Coronary artery (tissue), 2 donors: ENCODE data around the gene ARRB1.

Experiments used
- DNase-seq: peaks from one replicate; pipeline ENCODE4 v3.0.0-alpha.2; 2017; ENCODE audit warnings: low spot score
- H3K27ac ChIP-seq, 2 donors: fragments of 200-600 bp; sonication (generic); one replicate each; pipeline ENCODE4 v1.5.1; 2016 to 2019
- H3K4me3 ChIP-seq: fragments of 200-600 bp; sonication (generic); 2 replicates; pipeline ENCODE4 v1.5.1; 2016; ENCODE audit warnings: mild to moderate bottlenecking, moderate library complexity
- TF ChIP-seq, protein P1 (sequence below): fragments of 200-600 bp; sonication (generic); IDR thresholded peaks from one replicate; pipeline ENCODE4 v1.5.1; 2019; ENCODE audit warnings: antibody characterized with exemption

Gene ARRB1

DNA sequence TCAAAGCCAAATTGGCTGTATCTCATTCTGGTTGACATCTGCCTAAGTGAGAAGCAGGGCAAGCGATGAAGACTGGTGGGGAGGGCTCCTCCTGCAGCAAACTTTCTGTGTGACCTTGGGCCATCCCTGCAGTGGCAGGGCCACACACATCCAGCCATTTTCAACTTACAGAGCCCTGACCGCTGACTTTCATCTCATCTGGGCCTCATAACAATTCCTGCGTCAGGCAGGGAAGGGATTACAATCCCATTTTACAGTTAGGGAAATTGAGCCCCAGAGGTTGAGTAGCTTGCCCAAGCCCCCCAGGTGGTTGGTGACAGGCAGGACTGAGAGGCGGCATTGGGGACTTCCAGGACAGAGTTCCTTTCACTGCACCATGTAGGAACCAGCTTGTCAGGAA, 89.0 kb downstream of the ARRB1 start:
- no peak overlapping the region for H3K27ac ChIP-seq
- TF ChIP-seq, protein P1, sequence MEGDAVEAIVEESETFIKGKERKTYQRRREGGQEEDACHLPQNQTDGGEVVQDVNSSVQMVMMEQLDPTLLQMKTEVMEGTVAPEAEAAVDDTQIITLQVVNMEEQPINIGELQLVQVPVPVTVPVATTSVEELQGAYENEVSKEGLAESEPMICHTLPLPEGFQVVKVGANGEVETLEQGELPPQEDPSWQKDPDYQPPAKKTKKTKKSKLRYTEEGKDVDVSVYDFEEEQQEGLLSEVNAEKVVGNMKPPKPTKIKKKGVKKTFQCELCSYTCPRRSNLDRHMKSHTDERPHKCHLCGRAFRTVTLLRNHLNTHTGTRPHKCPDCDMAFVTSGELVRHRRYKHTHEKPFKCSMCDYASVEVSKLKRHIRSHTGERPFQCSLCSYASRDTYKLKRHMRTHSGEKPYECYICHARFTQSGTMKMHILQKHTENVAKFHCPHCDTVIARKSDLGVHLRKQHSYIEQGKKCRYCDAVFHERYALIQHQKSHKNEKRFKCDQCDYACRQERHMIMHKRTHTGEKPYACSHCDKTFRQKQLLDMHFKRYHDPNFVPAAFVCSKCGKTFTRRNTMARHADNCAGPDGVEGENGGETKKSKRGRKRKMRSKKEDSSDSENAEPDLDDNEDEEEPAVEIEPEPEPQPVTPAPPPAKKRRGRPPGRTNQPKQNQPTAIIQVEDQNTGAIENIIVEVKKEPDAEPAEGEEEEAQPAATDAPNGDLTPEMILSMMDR: no peak
- DNase-seq: peak; percentile 65
- H3K4me3 ChIP-seq: no peak overlapping the region

DNA sequence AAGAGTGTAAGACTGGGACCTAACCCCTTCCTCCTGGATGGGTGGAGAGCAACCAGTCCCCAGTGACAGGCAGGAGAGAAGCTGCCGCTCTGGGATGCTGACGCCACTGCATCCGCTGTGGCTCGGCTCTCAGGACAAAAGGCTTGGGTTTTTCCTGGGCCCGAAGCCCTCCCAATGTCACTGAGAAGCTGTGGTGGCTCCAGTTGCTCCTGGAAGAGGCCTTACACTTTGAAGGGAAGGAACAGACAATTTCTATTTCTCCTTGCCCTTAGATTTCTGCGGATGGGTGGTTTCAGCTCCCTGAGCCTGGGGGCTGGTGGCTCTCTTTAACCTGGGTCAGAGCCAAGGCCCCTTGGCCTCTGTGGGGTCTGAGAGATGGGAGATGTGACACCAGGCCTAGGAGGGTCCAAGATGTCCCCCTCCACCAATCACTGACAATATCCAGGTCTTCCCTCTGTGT, 89.5 kb downstream of the ARRB1 start:
- Histone ChIP-seq H3K4me3 (no peak overlapping the region), H3K27ac (no peak overlapping the region)
- DNase-seq: peak; percentile 71
- TF ChIP-seq, protein P1: no peak

DNA sequence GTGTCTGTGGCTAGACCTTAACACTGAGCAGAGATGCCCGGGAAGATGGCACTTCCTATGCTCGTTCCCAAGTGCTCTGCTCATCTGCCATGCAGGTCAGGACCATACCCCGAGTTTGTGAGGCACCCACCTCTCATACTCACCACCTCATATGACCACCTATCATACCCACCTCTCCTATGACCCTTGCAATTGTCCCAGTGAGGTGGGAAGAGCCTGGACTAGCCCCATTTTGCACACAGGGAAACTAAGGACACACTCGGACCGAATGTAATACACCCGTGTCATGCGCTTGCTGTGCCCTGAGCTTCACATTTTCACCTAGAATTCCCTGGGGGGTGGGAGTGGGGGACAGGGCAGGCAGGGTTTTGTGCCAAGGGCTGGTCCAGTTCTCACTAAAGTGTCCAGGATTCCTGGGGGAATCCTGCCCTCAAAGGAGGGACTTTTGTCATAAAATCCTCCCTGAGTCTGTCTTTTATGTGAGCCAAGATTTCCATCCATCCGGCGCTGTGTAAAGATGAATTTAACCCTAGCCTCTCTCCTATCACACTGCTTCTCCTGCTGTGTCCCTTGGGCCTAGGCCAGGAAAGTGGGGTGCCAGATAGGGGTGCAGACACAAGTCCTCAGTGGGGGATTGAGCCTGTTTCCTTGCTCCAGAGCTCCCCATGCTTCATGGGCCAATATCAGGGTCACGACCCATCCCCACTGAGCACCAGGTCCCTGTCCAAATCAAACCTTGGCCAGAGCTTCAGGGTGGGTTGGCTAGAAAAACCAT, 90.9 kb downstream of the ARRB1 start:
- Histone ChIP-seq H3K27ac (no peak overlapping the region), H3K4me3 (no peak overlapping the region)
- DNase-seq: no peak
- TF ChIP-seq, protein P1: no peak

DNA sequence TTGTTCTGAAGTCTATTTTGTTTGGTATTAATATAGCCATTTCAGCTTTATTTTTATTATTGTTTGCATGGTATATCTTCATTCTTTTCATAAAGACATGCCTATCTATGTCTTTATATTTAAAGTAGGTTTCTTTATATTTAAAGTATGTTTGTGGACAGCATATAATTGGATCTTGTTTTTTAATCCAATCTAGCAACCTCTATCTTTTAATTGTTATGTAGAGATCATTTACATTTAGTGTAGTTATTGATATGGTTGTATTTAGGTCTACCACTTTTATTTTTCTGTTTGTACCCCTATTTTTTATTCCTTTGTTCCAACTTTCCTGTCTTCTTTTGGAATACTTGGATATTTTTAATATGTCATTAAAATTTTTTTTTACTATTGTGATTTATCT, 97.1 kb downstream of the ARRB1 start:
- TF ChIP-seq, protein P1: no peak
- no peak overlapping the region for H3K4me3 ChIP-seq
- H3K27ac ChIP-seq: no peak overlapping the region
- no peak for DNase-seq

DNA sequence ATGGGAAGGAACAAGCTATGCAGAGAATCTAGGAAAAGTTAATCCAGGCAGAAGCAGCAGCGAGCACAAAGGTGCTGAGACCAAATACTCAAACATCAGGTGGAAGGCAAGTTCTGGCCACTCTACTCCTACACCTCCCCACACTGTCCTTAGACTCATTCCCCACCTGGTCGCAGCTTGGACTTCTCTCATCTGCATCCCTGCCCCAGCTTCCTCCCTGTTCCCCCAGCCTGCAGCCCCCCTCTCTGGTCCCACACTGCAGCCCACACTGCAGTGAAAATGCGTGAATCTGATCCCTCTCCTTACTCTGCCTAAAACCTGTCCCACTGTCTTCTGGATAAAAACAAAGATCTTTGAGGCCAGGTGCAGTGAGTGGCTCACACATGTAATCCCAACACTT, 101.8 kb downstream of the ARRB1 start:
- H3K4me3 ChIP-seq: no peak overlapping the region
- DNase-seq: no peak
- TF ChIP-seq, protein P1: no peak
- H3K27ac ChIP-seq: no peak overlapping the region

GRCh38 chr11:75248924-75249256, 102.6 kb downstream of the ARRB1 start:
- DNase-seq: no peak

More at GRCh38 chr11:75248924-75249256, 102.6 kb downstream of the ARRB1 start:
- TF ChIP-seq, protein P1: peak; percentile 11
- Histone ChIP-seq H3K4me3 (no peak overlapping the region), H3K27ac (no peak overlapping the region)
